Vagina (tissue), 2 donors: ENCODE results near the gene MAPK14. TPM values are rescaled to one million over a fixed set of nuclear protein-coding genes. Genes with fewer than 3 reads are reported as not detected.

Experiments
- DNase-seq, 2 donors: peaks; one replicate each; pipeline ENCODE4 v3.0.0-alpha.2; 2017; ENCODE audit errors: extremely low spot score in 2 of 2
- H3K27ac ChIP-seq: fragments of 200-600 bp; sonication (generic); one replicate; pipeline ENCODE4 v1.5.1; 2019
- H3K27me3 ChIP-seq: fragments of 200-600 bp; sonication (generic); one replicate; pipeline ENCODE4 v1.5.1; 2019
- H3K36me3 ChIP-seq, 2 donors: fragments of 200-600 bp; sonication (generic); one replicate each; pipeline ENCODE4 v1.5.1; 2017 to 2019
- H3K4me1 ChIP-seq: fragments of 200-600 bp; sonication (generic); one replicate; pipeline ENCODE4 v1.5.1; 2019
- H3K4me3 ChIP-seq, 2 donors: fragments of 200-600 bp; sonication (generic); 1 replicate in 1 of 2; 2 replicates in 1 of 2; pipeline ENCODE4 v1.5.1; 2016 to 2019
- H3K9me3 ChIP-seq: fragments of 200-600 bp; sonication (generic); one replicate; pipeline ENCODE4 v1.5.1; 2019
- CTCF ChIP-seq, 3 experiments: fragments of 450-650 bp in 2 of 3; fragments of 200-600 bp in 1 of 3; sonication (generic) in 1 of 3; IDR thresholded peaks; one replicate each; pipeline ENCODE4 v1.5.1; 2017 to 2019; ENCODE audit warnings: antibody characterized with exemption in 3 of 3, mild to moderate bottlenecking in 2 of 3, moderate library complexity in 2 of 3
- POLR2A ChIP-seq, 2 donors: fragments of 450-650 bp; IDR thresholded peaks; one replicate each; pipeline ENCODE4 v1.6.1; 2017; ENCODE audit warnings: antibody characterized with exemption in 2 of 2, mild to moderate bottlenecking in 2 of 2, moderate library complexity in 2 of 2
- POLR2AphosphoS5 ChIP-seq, 2 donors: sonication (generic); formaldehyde crosslinking; IDR thresholded peaks; one replicate each; pipeline ENCODE4 v1.9.0; 2017; ENCODE audit warnings: antibody characterized with exemption in 2 of 2, mild to moderate bottlenecking in 2 of 2, low read depth in 1 of 2; ENCODE audit not compliant: insufficient read depth in 1 of 2
- intact Hi-C: fragments of 100-400 bp; cut with DNase I; formaldehyde crosslinking; loops from one replicate; pipeline ENCODE4 v1.15.1; 2023
- total RNA-seq: library from RNA; depleted of rRNA; stranded (reverse); fragments of >200 nt; gene quantifications from one replicate; pipeline ENCODE4 v1.2.3, GENCODE V29; 2016

The MAPK14 gene
- total RNA-seq, 1 donor from 2014 or later, result 71.9 TPM

GRCh38 chr6:36072681-36073080 is 45.1 kb downstream of the MAPK14 start:
- peaks cover 0 to 4% of the 10 kb centered on the region in 2 donors for H3K36me3 ChIP-seq
- H3K4me3 ChIP-seq, result no peak overlapping the region
- DNase-seq, result no peak
- H3K27me3 ChIP-seq, result no peaks in the 10 kb centered on the region
- intact Hi-C loops, result no loop called here
- H3K27ac ChIP-seq, result no peak overlapping the region
- no peak for TF ChIP-seq CTCF (IDR thresholded peaks at IDR 0.05)
- no peak for TF ChIP-seq POLR2AphosphoS5 (IDR thresholded peaks at IDR 0.05; ENCODE audit: insufficient read depth in 1 of 2, low read depth in 1 of 2)
- no peak for TF ChIP-seq POLR2A (IDR thresholded peaks at IDR 0.05)
- no peaks in the 10 kb centered on the region for H3K9me3 ChIP-seq
- H3K4me1 ChIP-seq, result peaks cover 44% of the 10 kb centered on the region

DNA sequence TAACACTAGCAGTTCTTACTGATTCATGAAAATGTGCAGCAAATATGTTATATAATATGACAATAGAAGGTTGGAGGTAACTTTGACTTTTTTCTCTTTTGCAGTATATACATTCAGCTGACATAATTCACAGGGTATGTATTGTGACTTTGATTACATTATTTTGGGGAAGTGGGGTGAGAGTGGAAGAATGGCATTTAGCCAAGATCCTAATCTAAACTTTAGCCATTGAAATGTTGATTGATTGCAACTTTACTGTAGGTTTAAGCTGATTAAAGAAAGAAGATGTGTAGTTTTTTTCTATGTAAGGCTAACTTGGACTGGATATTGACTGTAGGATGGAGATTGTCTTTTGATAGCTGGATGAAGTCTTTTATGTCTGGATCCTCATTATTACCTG is 46.0 kb downstream of the MAPK14 start:
- no peak overlapping the region for H3K4me3 ChIP-seq
- intact Hi-C loops, result no loop called here
- H3K27ac ChIP-seq, result no peak overlapping the region
- peaks cover 3 to 4% of the 10 kb centered on the region in 2 donors for H3K36me3 ChIP-seq
- no peak for DNase-seq
- H3K4me1 ChIP-seq, result peaks cover 34% of the 10 kb centered on the region
- H3K27me3 ChIP-seq, result no peaks in the 10 kb centered on the region
- no peaks in the 10 kb centered on the region for H3K9me3 ChIP-seq
- TF ChIP-seq POLR2A (IDR thresholded peaks at IDR 0.05) (no peak), CTCF (IDR thresholded peaks at IDR 0.05) (no peak), POLR2AphosphoS5 (IDR thresholded peaks at IDR 0.05; ENCODE audit: insufficient read depth in 1 of 2, low read depth in 1 of 2) (no peak)

DNA sequence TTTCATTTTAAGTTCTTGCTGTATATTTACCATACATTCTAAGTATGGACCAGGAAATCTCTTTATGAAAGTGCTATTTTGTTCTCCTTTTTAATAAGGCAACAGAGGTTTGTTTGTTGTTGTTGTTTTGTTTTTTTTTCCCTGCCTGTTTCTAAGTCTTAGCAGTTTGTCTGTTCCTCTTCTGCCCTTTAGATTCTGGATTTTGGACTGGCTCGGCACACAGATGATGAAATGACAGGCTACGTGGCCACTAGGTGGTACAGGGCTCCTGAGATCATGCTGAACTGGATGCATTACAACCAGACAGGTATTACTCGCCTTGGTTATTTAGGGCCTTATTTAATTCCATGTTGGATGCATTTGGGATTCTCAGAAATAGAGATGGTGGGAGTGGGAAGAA is 48.0 kb downstream of the MAPK14 start:
- no peak overlapping the region for H3K4me3 ChIP-seq
- peaks cover 17% of the 10 kb centered on the region for H3K4me1 ChIP-seq
- intact Hi-C loops, result no loop called here
- H3K27me3 ChIP-seq, result no peaks in the 10 kb centered on the region
- no peaks in the 10 kb centered on the region for H3K9me3 ChIP-seq
- H3K36me3 ChIP-seq, result peaks cover 4 to 22% of the 10 kb centered on the region in 2 donors
- DNase-seq, result no peak
- peak overlapping the region; percentile 19 for H3K27ac ChIP-seq
- TF ChIP-seq POLR2A (IDR thresholded peaks at IDR 0.05) (no peak), CTCF (IDR thresholded peaks at IDR 0.05) (no peak), POLR2AphosphoS5 (IDR thresholded peaks at IDR 0.05; ENCODE audit: insufficient read depth in 1 of 2, low read depth in 1 of 2) (no peak)

DNA sequence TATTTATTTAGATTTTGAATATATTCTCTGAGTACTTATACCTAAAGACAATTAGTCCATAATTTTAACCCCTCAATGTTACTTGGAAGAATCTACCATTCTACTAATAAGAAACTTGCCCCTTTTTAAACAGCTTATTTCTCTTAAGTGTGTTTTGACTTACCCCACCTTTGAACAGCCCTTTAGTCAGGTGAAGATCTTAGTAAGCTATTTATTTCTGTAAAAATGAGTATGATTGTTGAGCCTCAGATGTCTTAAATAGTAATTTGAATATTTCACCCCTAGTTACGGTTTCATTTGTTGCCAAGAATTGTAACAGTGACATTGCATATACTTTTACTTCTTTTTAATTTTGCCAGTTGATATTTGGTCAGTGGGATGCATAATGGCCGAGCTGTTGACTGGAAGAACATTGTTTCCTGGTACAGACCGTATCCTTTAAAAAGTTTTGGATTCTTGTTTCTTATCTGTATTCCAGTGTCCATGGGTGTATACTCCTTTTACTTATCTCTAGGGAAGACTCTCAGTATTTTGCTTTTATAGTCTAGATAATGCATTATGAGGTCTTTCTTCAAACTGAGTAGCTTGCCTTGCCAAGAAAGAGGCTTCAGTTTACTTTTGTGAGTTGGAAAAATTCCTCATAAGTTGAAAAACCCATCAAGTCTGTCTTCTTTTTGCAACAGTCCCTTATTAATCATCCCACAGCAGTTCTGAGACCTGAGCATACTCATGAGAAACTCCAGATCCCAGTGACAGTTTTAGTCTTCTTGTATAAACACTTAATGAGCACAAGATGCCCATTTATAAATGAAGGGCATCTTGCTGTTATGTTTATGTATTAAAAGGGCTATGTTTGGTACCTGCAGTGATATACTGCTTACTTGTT is 48.8 kb downstream of the MAPK14 start:
- Histone ChIP-seq H3K4me3 (no peak overlapping the region), H3K27me3 (no peaks in the 10 kb centered on the region), H3K27ac (peak overlapping the region; percentile 19), H3K36me3 (peaks cover 4 to 28% of the 10 kb centered on the region in 2 donors), H3K4me1 (peaks cover 10% of the 10 kb centered on the region), H3K9me3 (no peaks in the 10 kb centered on the region)
- intact Hi-C loops, result no loop called here
- no peak for TF ChIP-seq POLR2AphosphoS5 (IDR thresholded peaks at IDR 0.05; ENCODE audit: insufficient read depth in 1 of 2, low read depth in 1 of 2)
- TF ChIP-seq POLR2A (IDR thresholded peaks at IDR 0.05), result no peak
- TF ChIP-seq CTCF (IDR thresholded peaks at IDR 0.05), result no peak
- no peak for DNase-seq

DNA sequence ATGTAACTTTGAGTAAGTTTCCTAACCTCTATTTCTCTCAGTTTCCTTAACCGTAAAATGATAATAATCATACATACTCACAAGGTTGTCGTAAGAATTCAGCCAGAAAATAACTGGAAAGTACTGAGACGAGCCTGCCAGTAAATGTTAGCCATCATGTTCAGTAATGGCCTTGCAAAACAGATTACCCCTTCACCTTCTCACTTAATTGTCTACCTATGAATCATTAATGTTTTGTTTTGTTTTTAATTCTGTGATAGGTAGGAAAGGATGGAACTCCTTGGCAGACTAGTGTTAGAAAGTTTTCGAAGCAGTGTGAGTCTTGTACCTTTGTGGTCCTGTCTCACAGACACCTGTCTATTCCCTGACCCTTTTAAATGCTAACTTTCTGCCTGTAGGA is 50.6 kb downstream of the MAPK14 start:
- TF ChIP-seq POLR2A (IDR thresholded peaks at IDR 0.05), result no peak
- no peak for TF ChIP-seq CTCF (IDR thresholded peaks at IDR 0.05)
- no peak for TF ChIP-seq POLR2AphosphoS5 (IDR thresholded peaks at IDR 0.05; ENCODE audit: insufficient read depth in 1 of 2, low read depth in 1 of 2)
- no peaks in the 10 kb centered on the region for H3K27me3 ChIP-seq
- peaks cover 7% of the 10 kb centered on the region for H3K4me1 ChIP-seq
- peaks cover 4 to 45% of the 10 kb centered on the region in 2 donors for H3K36me3 ChIP-seq
- H3K27ac ChIP-seq, result no peak overlapping the region
- intact Hi-C loops, result no loop called here
- H3K9me3 ChIP-seq, result no peaks in the 10 kb centered on the region
- H3K4me3 ChIP-seq, result no peak overlapping the region
- no peak for DNase-seq
